HG02759 (cell line): ENCODE measurements around the gene HLA-B.

Experiments
- ATAC-seq: cut with Tn5 transposase; IDR thresholded peaks from one replicate; pipeline ENCODE4 v1.9.1; 2021; ENCODE audit warnings: mild to moderate bottlenecking, moderate library complexity; ENCODE audit not compliant: unreplicated experiment

HLA-B gene

DNA sequence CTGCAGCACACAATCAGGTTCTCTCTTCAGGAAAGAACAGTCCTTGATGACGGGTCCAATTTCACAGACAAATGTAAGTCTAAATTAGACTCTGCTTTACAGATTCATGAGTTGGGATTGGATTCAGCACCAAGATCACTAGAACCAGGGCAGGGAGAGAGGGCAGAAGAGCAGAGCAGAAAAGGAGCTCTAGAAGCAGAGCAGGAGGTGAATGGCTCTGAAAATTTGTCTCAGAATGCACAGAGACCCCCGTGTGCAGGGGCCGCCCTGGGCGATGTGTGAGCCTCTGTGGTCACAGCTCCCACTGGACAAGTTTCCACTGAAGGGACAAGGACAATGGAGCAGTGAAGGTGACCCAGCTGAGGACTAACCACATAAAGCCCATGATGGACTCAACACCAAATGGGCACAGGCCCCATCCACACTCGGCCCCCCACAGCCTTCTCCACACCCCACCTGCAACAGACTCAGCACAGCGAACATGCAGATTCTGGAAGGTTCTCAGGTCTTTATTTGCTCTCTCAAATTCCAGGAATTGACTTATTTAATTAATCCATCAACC is 3.5 kb downstream of the HLA-B start:
- no peak for ATAC-seq

- ATAC-seq = no peak
Measured at GRCh38 chr6:31352683-31353383, 4.1 kb downstream of the HLA-B start.

- ATAC-seq = no peak
Measured at GRCh38 chr6:31352310-31352682, 4.7 kb downstream of the HLA-B start.

GRCh38 chr6:31351401-31352309 is 5.3 kb downstream of the HLA-B start:
- ATAC-seq = no peak

DNA sequence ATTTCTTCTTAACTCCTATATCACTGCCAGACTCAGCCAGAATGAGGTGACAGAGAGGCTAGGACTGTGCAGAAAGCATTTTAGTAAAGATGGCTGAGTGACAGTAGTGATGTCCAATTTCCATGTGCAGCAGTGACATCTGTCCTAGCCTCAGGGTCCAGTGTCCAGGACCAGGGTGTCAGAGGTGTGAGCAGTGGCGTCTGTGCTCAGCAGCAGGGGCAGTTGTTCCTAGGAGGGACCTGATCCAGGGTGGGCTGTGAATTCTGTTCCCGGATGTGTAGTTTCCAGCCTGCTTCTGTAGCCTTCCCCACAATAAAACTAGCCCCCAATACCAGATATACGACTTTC is 6.0 kb downstream of the HLA-B start:
- ATAC-seq = no peak

DNA sequence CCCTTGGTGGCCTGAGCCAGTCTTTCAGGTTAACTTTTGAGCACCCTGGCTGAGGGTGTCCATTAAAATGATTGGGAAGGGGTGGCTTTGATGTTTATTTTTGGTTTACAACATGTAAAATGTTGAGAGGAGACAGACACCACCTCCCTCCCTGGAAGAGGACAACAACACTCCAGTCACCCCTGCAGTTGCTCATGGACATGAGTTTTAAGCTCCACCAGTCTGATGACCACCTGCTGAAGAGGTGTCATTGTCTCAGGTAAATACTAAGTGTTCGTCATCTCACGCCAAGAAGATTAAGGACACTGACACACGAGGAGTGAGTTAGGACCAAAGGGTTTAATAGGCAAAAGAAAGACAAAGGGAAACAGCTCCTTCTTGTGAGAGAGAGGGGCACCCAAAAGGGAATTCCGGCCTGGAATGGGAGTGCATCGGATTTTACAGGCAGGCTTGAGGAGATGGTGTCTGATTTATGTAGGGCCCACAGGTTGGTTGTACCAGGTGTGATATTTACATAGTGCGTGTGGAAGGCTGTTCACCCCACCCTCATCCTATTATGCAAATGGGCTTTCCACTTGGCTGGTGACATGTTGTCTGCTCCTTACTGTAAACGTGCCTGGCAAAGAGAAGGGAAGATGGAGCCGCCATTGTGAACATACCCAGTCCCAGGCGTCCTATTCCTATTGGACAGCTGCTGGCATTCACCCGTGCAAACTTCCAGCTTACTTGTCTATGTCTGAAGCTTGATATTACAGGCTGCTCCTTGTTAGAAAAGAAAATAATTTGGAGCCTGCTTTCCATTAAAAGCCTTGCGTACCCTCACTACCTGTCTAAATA is 6.6 kb downstream of the HLA-B start:
- no peak for ATAC-seq

- ATAC-seq = no peak
Measured at GRCh38 chr6:31349301-31349700, 7.7 kb downstream of the HLA-B start.

- no peak for ATAC-seq
Measured at GRCh38 chr6:31345026-31345730, 11.8 kb downstream of the HLA-B start.

DNA sequence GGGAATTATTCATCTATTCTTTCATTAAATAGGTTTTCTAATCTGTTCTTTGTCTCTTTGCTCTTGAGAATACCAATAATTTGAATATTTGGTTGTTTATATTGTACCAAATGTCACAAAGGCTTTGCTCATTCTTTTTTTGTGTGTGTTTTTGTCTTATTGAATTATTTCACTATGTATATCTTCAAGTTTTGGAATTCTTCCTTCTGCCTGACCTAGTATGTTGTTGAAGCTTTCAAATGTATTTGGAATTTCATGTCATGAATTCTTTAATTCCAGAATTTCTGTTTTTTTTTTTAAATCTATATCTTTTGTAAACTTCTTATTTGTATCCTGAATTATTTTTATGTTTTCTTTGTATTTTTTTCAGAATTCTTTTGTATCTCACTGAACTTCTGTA is 16.8 kb downstream of the HLA-B start:
- no peak for ATAC-seq

DNA sequence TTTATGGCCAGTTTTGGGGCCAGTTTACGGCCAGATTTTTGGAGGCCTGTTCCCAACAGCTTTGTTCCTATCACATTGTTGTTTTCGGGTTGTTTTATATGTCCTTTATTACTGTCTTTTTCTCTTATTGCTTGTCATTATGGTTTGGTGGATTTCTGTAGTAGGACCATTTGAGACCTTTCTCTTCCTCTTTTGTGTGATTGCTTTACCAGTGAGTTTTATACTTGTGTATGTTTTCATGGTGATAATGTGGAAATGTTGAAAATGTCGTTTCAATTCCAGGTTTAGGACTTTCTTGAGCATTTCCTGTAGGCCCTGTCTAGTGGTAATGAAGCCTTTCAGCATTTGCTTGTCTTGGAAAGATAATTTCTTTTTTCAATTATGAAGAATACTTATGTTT is 17.8 kb downstream of the HLA-B start:
- no peak for ATAC-seq

DNA sequence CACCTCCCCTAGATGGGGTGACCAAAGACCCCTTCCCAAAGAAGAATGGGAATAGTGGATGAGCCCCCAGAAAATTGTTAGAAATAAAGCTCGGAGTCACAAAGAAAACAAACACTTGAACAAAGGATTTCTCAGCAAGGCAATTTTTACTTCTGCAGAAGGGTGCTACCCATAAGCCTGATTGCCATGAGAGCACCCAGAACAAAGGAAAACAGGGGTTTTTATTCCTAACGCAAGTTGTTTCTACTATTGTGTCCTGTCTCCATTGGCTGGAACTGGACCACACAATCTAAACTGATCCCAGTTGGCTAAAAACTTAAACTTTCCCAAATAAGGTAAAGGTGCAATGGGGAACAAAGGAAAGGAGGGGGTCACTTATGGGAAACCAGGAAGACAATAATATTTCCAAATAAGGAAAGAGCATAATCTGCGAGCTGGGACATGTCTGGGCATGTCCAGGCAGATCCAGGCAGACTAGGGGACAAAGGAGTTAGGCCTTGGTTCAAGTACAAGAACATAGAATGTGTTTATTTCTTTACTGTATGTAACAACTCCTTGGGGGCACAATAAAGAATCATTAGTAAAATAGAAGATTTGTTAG is 20.0 kb downstream of the HLA-B start:
- no peak for ATAC-seq

GRCh38 chr6:31332637-31333602 is 24.1 kb downstream of the HLA-B start:
- ATAC-seq = no peak

- ATAC-seq = no peak
Measured at GRCh38 chr6:31328355-31328960, 28.5 kb downstream of the HLA-B start.

- no peak for ATAC-seq
Measured at GRCh38 chr6:31321820-31322219, 35.2 kb downstream of the HLA-B start.

DNA sequence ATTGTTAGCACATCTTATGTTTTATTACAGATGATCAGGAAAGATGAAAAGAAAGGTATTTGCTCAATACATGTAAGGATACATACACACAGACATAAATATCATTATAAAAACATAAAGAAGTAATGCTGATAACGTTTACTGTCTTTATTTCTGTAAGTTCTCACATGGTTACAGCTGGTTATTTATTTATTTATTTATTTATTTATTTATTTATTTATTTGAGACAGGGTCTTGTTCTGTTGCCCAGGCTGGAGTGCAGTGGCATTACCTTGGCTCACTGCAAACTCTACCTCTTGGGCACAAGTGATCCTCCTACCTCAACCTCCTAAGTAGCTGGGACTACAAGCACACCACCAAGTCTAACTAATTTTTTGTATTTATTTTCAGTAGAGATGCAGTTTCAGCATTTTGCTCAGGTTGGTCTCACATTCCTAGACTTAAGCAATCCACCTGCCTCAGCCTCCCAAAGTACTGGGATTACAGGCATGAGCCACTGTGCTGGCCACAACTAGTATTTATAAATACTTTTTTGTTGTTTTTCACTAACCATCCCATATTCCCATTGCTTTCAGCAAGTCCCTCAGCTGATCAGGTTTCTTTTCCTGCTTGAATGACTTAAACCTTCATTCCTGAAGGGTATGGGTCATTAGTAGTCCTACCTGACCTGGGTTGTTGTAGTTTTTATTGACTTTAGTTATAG is 35.8 kb downstream of the HLA-B start:
- no peak for ATAC-seq

GRCh38 chr6:31317036-31317435 is 39.9 kb downstream of the HLA-B start:
- no peak for ATAC-seq

DNA sequence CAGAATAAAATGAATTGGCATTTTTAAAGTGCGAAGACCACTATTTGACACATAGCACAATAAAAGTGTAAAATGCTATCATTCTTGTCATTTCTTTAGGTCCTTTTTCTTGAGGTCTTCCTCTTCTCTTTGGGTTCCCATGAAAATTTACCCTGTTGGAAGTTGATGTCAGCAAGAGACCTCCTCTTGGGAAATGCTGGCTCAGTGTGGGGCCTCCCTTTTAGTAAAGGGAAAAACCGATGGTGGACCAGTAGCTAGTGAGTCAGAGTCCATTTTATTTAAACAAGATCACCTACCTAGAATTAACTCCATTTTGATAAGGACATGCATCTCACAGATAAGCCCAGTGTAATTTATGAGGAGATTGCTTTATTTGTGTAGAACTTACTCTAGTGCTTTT is 47.3 kb downstream of the HLA-B start:
- no peak for ATAC-seq

DNA sequence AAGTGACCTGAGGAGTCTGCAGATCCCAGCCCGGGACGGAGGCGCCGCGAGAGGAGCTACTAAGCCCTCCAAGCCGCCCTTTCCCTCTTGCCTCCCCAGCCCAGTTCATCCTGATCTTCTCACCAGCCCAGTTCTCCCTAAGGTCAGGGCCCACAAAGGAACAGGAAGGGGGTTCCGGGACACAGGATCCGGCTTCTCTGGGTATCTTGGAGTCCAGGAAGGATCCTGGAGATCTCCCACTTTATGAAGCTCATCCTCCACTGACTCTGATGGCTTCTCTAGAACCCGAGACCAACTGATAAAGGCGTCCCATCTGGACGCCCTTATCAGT is 48.2 kb downstream of the HLA-B start:
- ATAC-seq = no peak
